Measurements from ENCODE around the gene PTPRH. TPM values are rescaled to one million over a fixed set of nuclear protein-coding genes. Genes with fewer than 3 reads are reported as not detected.

Gene PTPRH
- total and polyA plus RNA-seq, 9 of the 15 experiments (the other 6 are each of a cell fraction or from before 2014, with no cell fraction given), result 0.87 to 34.3 (median 22.7) TPM

GRCh38 chr19:55156202-55157063, 52.9 kb downstream of the PTPRH start (continued):
- TF ChIP-seq PRMT5 (CRISPR knock-in tag; IDR thresholded peaks at IDR 0.05), result no peak
- no peak for TF ChIP-seq ZFP36 (IDR thresholded peaks at IDR 0.05; ENCODE audit: low read depth, low read length, partially characterized antibody)
- no peak for TF ChIP-seq MTF1 (CRISPR knock-in tag; IDR thresholded peaks at IDR 0.05; ENCODE audit: borderline replicate concordance)
- TF ChIP-seq RCOR1 (IDR thresholded peaks at IDR 0.05; ENCODE audit: borderline replicate concordance in 1 of 2, low read depth in 2 of 2, low read length in 2 of 2), result peak in 1 of 2 experiments; percentile 6; a peak in 1 of 4 replicates
- peak; percentile 46; the same call in 1 of the 2 replicates for TF ChIP-seq RBFOX2 (IDR thresholded peaks at IDR 0.05; ENCODE audit: low read depth, low read length)
- TF ChIP-seq RNF2 (IDR thresholded peaks at IDR 0.05), result no peak
- no peak for TF ChIP-seq CBX5 (IDR thresholded peaks at IDR 0.05; ENCODE audit: borderline replicate concordance, low read depth)
- TF ChIP-seq NUFIP1 (IDR thresholded peaks at IDR 0.05; ENCODE audit: partially characterized antibody), result no peak
- TF ChIP-seq NR2F6 (CRISPR knock-in tag; IDR thresholded peaks at IDR 0.05), result no peak
- TF ChIP-seq SLC30A9 (CRISPR knock-in tag; IDR thresholded peaks at IDR 0.05), result no peak
- TF ChIP-seq ETS2 (tag; IDR thresholded peaks at IDR 0.05; ENCODE audit: borderline replicate concordance, poor library complexity, severe bottlenecking), result no peak
- no peak for TF ChIP-seq ZNF140 (CRISPR knock-in tag; IDR thresholded peaks at IDR 0.05)
- TF ChIP-seq HLTF (IDR thresholded peaks at IDR 0.05), result no peak
- peak; percentile 38 for TF ChIP-seq MYC (IDR thresholded peaks at IDR 0.05; ENCODE audit: low read depth, low read length)
- no peak for TF ChIP-seq MYC (CRISPR knock-in tag; IDR thresholded peaks at IDR 0.05; ENCODE audit: borderline replicate concordance, low read depth)
- no peak for TF ChIP-seq BDP1 (IDR thresholded peaks at IDR 0.05; ENCODE audit: insufficient read depth, insufficient read length)
- TF ChIP-seq, protein P1, sequence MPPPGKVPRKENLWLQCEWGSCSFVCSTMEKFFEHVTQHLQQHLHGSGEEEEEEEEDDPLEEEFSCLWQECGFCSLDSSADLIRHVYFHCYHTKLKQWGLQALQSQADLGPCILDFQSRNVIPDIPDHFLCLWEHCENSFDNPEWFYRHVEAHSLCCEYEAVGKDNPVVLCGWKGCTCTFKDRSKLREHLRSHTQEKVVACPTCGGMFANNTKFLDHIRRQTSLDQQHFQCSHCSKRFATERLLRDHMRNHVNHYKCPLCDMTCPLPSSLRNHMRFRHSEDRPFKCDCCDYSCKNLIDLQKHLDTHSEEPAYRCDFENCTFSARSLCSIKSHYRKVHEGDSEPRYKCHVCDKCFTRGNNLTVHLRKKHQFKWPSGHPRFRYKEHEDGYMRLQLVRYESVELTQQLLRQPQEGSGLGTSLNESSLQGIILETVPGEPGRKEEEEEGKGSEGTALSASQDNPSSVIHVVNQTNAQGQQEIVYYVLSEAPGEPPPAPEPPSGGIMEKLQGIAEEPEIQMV (tag; conservative IDR thresholded peaks at IDR 0.05; ENCODE audit: low read depth), result no peak
- TF ChIP-seq TCFL5 (CRISPR knock-in tag; conservative IDR thresholded peaks at IDR 0.05), result no peak

Measured in K562 (cell line).